ENCODE results near the gene C16orf74.

The C16orf74 gene

DNA sequence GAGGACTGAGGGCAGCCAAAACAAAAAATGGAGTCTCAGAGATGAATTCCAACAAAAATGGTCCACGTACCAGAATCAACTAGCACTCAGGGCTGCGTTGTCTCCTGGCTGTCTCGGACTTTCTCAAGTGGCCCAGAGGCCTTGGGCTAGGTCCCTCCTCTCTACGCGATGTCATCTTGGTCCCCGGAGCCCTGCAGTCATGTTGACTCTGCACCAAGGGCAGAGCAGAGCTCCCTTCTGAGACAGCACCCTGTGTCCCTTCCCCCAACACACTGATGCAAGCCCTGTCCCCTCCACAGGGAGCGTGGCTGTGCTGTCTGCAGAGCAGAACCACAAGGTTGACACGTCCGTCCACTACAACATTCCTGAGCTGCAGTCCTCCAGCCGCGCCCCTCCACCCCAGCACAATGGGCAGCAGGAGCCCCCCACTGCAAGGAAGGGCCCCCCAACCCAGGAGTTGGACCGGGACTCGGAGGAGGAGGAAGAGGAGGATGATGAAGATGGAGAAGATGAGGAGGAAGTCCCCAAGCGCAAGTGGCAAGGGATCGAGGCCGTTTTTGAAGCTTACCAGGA is 83.0 kb downstream of the C16orf74 start:
- H3K36me3 ChIP-seq: peaks cover 81 to 100% (median 96%) of the 10 kb centered on the region in 3 donors

DNA sequence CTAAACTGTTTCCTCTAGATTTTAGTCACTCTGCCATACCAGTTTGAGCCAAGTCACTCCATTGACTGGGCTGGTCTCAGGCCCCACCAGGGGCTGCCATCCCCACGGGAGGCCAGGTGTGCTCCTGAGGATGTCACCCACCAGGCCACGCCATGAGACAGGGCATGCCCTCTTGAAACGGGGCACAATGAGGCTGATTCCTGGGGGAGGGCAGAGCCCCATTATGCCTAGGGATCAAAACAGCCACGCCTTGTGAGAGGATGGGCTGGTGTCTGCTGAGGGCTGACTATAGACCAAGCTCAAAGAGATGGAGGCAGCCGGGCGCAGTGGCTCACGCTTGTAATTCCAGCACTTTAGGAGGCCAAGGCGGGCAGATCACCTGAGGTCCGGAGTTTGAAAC is 83.6 kb downstream of the C16orf74 start:
- Histone ChIP-seq H3K4me1 (no peaks in the 10 kb centered on the region), H3K36me3 (peaks cover 79 to 100% (median 96%) of the 10 kb centered on the region in 3 donors), H3K27ac (no peak overlapping the region), H3K9me3 (no peaks in the 10 kb centered on the region), H3K4me3 (no peak overlapping the region), H3K27me3 (no peaks in the 10 kb centered on the region)
- TF ChIP-seq, protein P1, sequence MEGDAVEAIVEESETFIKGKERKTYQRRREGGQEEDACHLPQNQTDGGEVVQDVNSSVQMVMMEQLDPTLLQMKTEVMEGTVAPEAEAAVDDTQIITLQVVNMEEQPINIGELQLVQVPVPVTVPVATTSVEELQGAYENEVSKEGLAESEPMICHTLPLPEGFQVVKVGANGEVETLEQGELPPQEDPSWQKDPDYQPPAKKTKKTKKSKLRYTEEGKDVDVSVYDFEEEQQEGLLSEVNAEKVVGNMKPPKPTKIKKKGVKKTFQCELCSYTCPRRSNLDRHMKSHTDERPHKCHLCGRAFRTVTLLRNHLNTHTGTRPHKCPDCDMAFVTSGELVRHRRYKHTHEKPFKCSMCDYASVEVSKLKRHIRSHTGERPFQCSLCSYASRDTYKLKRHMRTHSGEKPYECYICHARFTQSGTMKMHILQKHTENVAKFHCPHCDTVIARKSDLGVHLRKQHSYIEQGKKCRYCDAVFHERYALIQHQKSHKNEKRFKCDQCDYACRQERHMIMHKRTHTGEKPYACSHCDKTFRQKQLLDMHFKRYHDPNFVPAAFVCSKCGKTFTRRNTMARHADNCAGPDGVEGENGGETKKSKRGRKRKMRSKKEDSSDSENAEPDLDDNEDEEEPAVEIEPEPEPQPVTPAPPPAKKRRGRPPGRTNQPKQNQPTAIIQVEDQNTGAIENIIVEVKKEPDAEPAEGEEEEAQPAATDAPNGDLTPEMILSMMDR (IDR thresholded peaks at IDR 0.05): no peak
- DNase-seq: no peak
- intact Hi-C loops (cut with DNase I; ENCODE audit: low total_unique reads): no loop called here

More for the DNA sequence above, 83.0 kb downstream of the C16orf74 start:
- TF ChIP-seq, protein P1 (IDR thresholded peaks at IDR 0.05): no peak
- Histone ChIP-seq H3K4me1 (no peaks in the 10 kb centered on the region), H3K4me3 (no peak overlapping the region), H3K27me3 (no peaks in the 10 kb centered on the region), H3K9me3 (no peaks in the 10 kb centered on the region), H3K27ac (no peak overlapping the region)
- no peak for DNase-seq
- intact Hi-C loops (cut with DNase I; ENCODE audit: low total_unique reads): no loop called here

DNA sequence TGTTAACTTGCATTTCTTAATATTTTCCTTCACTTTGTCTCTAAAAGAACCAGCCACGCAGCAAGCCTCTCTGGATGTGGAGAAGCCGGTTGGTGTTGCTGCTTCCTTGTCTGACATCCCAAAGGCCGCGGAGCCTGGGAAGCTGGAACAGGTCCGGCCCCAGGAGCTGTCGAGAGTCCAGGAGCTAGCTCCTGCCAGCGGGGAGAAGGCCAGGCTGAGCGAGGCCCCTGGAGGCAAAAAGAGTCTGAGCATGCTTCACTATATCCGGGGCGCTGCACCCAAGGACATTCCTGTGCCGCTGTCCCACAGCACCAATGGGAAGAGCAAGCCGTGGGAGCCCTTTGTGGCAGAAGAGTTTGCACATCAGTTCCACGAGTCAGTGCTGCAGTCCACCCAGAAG is 85.0 kb downstream of the C16orf74 start:
- Histone ChIP-seq H3K4me3 (no peak overlapping the region), H3K9me3 (no peaks in the 10 kb centered on the region), H3K27ac (no peak overlapping the region), H3K36me3 (peaks cover 80 to 100% (median 98%) of the 10 kb centered on the region in 3 donors), H3K27me3 (no peaks in the 10 kb centered on the region), H3K4me1 (no peaks in the 10 kb centered on the region)
- intact Hi-C loops (cut with DNase I; ENCODE audit: low total_unique reads): no loop called here
- TF ChIP-seq, protein P1 (IDR thresholded peaks at IDR 0.05): no peak
- no peak for DNase-seq

DNA sequence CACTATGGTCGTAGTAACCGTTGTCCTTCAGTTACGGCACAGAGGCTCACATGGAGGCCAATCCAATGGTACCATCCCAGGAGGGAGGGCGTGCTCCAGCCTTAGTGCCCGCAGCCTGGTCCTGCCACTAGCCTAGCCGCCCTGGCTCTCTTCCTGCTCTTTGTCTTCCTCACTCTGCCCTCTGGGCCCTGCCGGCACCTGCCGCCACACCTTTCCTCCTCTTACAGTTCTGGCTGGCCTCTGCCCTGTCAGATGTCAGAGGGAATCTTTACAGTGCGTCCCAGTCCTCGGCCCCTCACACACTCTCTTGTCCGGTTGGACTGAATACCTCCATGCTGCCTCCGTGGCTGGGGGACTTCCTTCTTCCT is 85.5 kb downstream of the C16orf74 start:
- Histone ChIP-seq H3K27ac (no peak overlapping the region), H3K36me3 (peaks cover 75 to 96% (median 93%) of the 10 kb centered on the region in 3 donors), H3K9me3 (no peaks in the 10 kb centered on the region), H3K27me3 (no peaks in the 10 kb centered on the region), H3K4me3 (no peak overlapping the region), H3K4me1 (no peaks in the 10 kb centered on the region)
- intact Hi-C loops (cut with DNase I; ENCODE audit: low total_unique reads): no loop called here
- TF ChIP-seq, protein P1 (IDR thresholded peaks at IDR 0.05): no peak
- DNase-seq: no peak

DNA sequence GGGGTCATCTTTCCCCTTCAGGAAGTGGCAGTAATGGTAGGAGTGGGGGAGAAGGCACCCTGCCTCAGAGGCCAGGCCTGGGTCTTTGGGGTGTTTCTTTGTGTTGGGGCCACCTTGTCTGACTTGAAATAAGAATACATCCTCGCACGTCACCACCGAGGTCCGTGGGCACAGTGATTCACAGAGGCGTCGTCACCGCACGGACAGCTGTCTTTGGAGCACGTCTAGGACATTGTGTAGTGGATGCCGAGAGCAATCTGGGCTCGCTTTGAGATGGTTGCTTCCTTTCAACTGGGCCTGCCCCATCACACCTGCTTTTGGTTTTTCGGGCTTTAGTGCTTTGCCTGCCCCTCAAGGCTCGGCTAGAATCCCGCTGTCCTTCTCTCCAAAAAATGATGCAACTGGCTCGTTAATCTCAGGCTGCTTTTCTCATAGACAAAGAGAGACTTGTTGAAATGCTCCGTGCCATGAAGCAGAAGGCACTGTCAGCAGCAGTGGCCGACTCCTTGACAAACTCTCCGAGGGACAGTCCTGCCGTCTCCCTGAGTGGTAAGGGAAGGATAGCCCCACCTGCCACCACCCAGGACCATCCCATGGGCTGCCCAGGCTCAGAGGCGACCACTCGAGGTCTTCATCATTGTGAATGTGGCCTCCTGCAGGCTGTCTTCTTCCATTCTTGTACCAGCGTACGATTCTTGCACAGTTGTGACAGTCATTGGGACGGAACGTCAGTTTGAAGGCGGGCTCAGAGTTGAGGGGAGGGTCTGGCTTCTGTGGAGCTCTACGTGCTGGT is 86.1 kb downstream of the C16orf74 start:
- Histone ChIP-seq H3K27ac (no peak overlapping the region), H3K4me1 (no peaks in the 10 kb centered on the region), H3K36me3 (peaks cover 72 to 90% (median 87%) of the 10 kb centered on the region in 3 donors), H3K4me3 (no peak overlapping the region), H3K9me3 (no peaks in the 10 kb centered on the region), H3K27me3 (no peaks in the 10 kb centered on the region)
- TF ChIP-seq, protein P1 (IDR thresholded peaks at IDR 0.05): no peak
- intact Hi-C loops (cut with DNase I; ENCODE audit: low total_unique reads): no loop called here
- DNase-seq: no peak

Data from tibial artery (tissue), 4 donors.